Measurements from ENCODE around the gene PODXL2. TPM values are rescaled to one million over a fixed set of nuclear protein-coding genes. Genes with fewer than 3 reads are reported as not detected.

Gene PODXL2
- total and polyA plus RNA-seq, 12 donors: 11.9 to 52.4 (median 23.8) TPM

GRCh38 chr3:127585163-127585812 is 43.7 kb upstream of the PODXL2 start:
- 58 to 65% (median 63%) methylated on average over 4 of the region's 4 CpGs for WGBS, 4 donors
- DNase-seq: peak in 1 of 7 donors; percentile 17
- Histone ChIP-seq H3K4me1 (replicated peaks in 1 of 2) (peaks cover 21 to 43% of the 10 kb centered on the region in 2 donors), H3K36me3 (replicated peaks in 1 of 2) (no peaks in the 10 kb centered on the region), H3K9me3 (replicated peaks in 1 of 3) (no peaks in the 10 kb centered on the region), H3K27me3 (no peaks in the 10 kb centered on the region), H3K4me3 (no peak overlapping the region), H3K27ac (no peak overlapping the region)
- TF ChIP-seq POLR2A (IDR thresholded peaks at IDR 0.05): no peak
- intact Hi-C loops (cut with DNase I): no loop called here

GRCh38 chr3:127585813-127586413 is 43.1 kb upstream of the PODXL2 start:
- Histone ChIP-seq H3K27me3 (no peaks in the 10 kb centered on the region), H3K9me3 (replicated peaks in 1 of 3) (no peaks in the 10 kb centered on the region), H3K36me3 (replicated peaks in 1 of 2) (no peaks in the 10 kb centered on the region), H3K27ac (no peak overlapping the region), H3K4me3 (no peak overlapping the region), H3K4me1 (replicated peaks in 1 of 2) (peaks cover 21 to 43% of the 10 kb centered on the region in 2 donors)
- peak in 1 of 7 donors; percentile 16 for DNase-seq
- intact Hi-C loops (cut with DNase I): no loop called here
- no peak for TF ChIP-seq CTCF (IDR thresholded peaks at IDR 0.05)
- TF ChIP-seq POLR2A (IDR thresholded peaks at IDR 0.05): no peak
- 89 to 100% (median 96%) methylated on average over 5 to 6 of the region's 6 CpGs for WGBS, 4 donors

- H3K27ac ChIP-seq: peak overlapping the region in 2 of 5 donors; percentile 43 to 56
- H3K27me3 ChIP-seq: no peaks in the 10 kb centered on the region
- no peak for DNase-seq
- H3K4me3 ChIP-seq: no peak overlapping the region
- H3K9me3 ChIP-seq (replicated peaks in 1 of 3): no peaks in the 10 kb centered on the region
- intact Hi-C loops (cut with DNase I): no loop called here
- no peaks in the 10 kb centered on the region for H3K36me3 ChIP-seq (replicated peaks in 1 of 2)
- peaks cover 21 to 51% of the 10 kb centered on the region in 2 donors for H3K4me1 ChIP-seq (replicated peaks in 1 of 2)
- TF ChIP-seq CTCF (IDR thresholded peaks at IDR 0.05): no peak
- no peak for TF ChIP-seq POLR2A (IDR thresholded peaks at IDR 0.05)
- 67 to 88% (median 75%) methylated on average over 3 to 4 of the region's 4 CpGs for WGBS, 4 donors
Measured at GRCh38 chr3:127587876-127588275, 41.1 kb upstream of the PODXL2 start.

- peak in 1 of 7 donors; percentile 19 for DNase-seq
- peak overlapping the region in 3 of 4 donors; percentile 18 to 90 (median 85) for H3K4me3 ChIP-seq
- no peak for TF ChIP-seq POLR2A (IDR thresholded peaks at IDR 0.05)
- no peak for TF ChIP-seq CTCF (IDR thresholded peaks at IDR 0.05)
- H3K27ac ChIP-seq: peak overlapping the region in 3 of 5 donors; percentile 87 to 95 (median 90)
- H3K27me3 ChIP-seq: no peaks in the 10 kb centered on the region
- H3K4me1 ChIP-seq (replicated peaks in 1 of 2): peaks cover 21 to 51% of the 10 kb centered on the region in 2 donors
- 11 to 15% (median 13%) methylated on average over 10 to 12 of the region's 12 CpGs for WGBS, 4 donors
- H3K36me3 ChIP-seq (replicated peaks in 1 of 2): no peaks in the 10 kb centered on the region
- intact Hi-C loops (cut with DNase I): no loop called here
- H3K9me3 ChIP-seq (replicated peaks in 1 of 3): no peaks in the 10 kb centered on the region
Measured at GRCh38 chr3:127588806-127589577, 40.0 kb upstream of the PODXL2 start.

Measured in adrenal gland (tissue), 12 donors.